Peyer's patch (tissue), 4 donors: ENCODE measurements around the gene PCK2.

Experiments
- POLR2A ChIP-seq, 2 donors: fragments of 450-650 bp; IDR thresholded peaks; one replicate each; pipeline ENCODE4 v1.5.1; 2017; ENCODE audit warnings: antibody characterized with exemption in 2 of 2, mild to moderate bottlenecking in 2 of 2, moderate library complexity in 2 of 2
- TF ChIP-seq, protein P1 (sequence below), 6 experiments: fragments of 450-650 bp in 4 of 6; fragments of 200-600 bp in 2 of 6; sonication (generic) in 1 of 6; IDR thresholded peaks; one replicate each; pipeline ENCODE4 v1.5.1; 2017 to 2019; ENCODE audit warnings: antibody characterized with exemption in 6 of 6, mild to moderate bottlenecking in 3 of 6, moderate library complexity in 1 of 6

DNA sequence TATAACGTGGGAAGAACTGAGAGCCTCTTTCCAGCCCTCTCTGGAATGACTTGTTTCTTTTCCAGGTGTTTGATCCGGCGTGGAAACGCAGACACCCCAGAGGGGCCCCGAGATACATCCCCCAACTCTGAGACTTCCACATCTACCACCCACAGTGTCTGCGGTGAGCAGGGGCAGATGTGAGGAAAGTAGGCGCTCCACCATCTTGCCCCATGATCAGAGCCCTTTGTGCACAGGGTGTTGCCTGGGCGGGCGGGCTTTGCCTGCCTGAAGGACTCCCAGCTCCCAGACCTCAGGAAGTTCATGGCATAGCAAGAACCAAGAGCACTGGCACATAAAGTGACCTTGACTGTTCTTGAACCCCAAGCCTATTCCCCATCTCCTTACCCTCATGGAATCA, 39.5 kb upstream of the PCK2 start:
- TF ChIP-seq, protein P1, sequence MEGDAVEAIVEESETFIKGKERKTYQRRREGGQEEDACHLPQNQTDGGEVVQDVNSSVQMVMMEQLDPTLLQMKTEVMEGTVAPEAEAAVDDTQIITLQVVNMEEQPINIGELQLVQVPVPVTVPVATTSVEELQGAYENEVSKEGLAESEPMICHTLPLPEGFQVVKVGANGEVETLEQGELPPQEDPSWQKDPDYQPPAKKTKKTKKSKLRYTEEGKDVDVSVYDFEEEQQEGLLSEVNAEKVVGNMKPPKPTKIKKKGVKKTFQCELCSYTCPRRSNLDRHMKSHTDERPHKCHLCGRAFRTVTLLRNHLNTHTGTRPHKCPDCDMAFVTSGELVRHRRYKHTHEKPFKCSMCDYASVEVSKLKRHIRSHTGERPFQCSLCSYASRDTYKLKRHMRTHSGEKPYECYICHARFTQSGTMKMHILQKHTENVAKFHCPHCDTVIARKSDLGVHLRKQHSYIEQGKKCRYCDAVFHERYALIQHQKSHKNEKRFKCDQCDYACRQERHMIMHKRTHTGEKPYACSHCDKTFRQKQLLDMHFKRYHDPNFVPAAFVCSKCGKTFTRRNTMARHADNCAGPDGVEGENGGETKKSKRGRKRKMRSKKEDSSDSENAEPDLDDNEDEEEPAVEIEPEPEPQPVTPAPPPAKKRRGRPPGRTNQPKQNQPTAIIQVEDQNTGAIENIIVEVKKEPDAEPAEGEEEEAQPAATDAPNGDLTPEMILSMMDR (IDR thresholded peaks at IDR 0.05) = no peak
- TF ChIP-seq POLR2A (IDR thresholded peaks at IDR 0.05) = no peak
